HT-29 (cell line): ENCODE data around the gene TGFB2. TPM values are rescaled to one million over a fixed set of nuclear protein-coding genes. Genes with fewer than 3 reads are reported as not detected.
A peak's percentile ranks its signal among the peaks of the same experiment; 100 is the strongest.
"Not testable (repeated sequence)": the region's sequence is repeated elsewhere in the genome, so short reads cannot be mapped to it uniquely, and the experiment has no call there.

ENCODE experiments used
- DNase-seq: peaks from one replicate; pipeline ENCODE4 v3.0.0-alpha.2; 2015; ENCODE audit warnings: low spot score
- total RNA-seq: library from RNA; depleted of rRNA; stranded (reverse); fragments of >200 nt; shearing (Covaris generic); gene quantifications from 2 replicates; pipeline ENCODE4 v1.2.3, GENCODE V29; 2014; rRNA removed

TGFB2 gene
- total RNA-seq = 2.3 and 2.5 TPM in 2 replicates

DNA sequence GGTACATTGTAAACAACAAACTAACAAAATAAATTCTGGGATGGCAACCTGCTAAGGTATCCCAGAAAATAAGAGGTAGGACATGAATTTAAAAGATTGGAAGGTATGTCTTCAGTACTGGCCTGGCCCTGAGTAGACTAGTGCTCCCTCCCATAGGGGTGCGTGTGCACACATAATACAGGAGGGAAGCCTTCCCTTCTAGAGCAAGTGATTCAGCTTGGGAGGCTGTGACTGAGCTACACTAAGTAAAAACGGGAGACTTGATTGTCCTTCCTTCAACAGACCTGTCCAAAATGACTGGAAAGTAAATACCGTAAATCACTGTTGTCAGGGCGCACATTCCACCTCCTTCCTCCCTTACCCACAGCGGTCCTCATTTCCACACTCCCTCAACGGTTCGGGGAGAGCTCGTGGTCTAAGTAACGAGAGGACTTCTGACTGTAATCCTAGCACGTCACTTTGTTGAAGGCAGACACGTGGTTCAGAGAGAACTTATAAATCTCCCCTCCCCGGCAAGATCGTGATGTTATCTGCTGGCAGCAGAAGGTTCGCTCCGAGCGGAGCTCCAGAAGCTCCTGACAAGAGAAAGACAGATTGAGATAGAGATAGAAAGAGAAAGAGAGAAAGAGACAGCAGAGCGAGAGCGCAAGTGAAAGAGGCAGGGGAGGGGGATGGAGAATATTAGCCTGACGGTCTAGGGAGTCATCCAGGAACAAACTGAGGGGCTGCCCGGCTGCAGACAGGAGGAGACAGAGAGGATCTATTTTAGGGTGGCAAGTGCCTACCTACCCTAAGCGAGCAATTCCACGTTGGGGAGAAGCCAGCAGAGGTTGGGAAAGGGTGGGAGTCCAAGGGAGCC is at the start of gene TGFB2:
Gene TGFB2 (plus strand): TSS at position 523 of the 859 bp plus-strand sequence. CDS start 1,366 bp downstream, outside the sequence.
- DNase-seq = peak; percentile 83

DNA sequence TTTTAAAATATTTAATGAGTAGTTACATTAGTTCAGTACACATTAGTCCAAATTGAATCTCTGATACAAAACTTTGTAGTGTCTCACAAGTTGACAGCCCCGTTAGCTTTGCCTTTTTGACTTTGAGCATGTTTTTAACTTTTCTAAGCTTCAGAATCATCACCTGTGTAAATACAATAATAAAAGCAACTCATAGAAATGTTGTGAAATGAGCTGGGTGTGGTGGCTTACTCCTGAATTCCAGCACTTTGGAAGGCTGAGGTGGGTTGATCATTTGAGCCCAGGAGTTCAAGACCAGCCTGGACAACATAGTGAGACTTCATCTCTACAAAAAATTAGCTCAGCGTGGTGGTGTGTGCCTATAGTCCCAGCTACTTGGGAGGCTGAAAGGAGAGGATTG is 49.0 kb upstream of the TGFB2 start:
- DNase-seq = no peak

DNA sequence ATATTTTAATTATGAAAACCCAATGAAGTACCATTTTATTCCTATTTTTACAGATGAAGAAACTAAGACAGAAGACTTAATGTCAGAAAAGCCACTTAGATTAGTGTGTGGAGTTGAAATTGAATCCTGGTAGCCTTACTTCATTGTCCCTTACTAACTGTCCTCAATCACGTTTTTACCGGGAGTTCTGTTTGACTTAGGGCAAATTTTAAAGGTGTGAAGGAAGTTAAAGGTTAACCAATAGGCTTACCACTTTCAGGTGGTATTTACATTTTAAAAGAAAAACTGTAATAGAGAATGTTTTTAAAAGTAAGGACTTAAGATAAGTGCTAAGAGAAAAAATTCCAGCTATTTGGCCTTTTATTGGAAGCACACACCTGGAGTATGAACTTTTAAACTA is 47.7 kb upstream of the TGFB2 start:
- no peak for DNase-seq

DNA sequence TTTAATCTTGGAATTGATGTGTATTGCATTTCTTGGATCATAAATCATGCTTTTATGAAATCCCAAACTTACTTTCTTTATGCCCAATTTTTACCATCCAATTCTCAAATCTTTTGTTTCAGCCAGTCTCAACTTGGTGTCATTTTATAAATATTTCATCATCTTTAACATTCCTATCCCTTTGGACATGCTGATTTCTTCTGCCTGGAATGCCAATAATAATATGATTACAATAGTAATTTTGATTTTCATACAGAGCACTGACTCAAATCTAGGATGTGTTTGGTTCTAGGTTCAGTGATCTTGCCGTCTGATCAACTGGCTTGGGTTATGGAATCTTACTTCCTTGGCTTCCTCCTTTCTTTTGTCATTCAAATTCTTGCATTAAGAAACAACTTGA is 47.3 kb upstream of the TGFB2 start:
- DNase-seq = no peak

DNA sequence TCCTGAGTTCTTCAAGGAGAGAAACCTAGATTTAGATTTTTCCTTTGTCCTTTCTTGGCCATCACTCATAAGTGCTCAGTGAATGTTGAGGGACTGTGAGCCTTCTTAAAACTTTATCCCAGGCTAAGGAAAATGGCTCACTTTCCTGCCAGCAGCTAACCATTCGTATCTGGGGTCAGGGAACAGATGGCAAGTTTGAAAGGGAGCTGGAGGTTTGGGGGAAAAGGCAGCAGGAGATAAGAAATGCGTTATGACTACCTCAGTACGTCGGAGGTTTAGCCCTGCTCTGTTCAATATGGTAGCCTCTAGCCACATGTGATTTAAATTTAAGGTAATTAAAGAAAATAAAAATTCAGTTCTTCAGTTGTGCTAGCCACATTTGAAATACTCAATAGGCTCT is 46.7 kb upstream of the TGFB2 start:
- DNase-seq = no peak

DNA sequence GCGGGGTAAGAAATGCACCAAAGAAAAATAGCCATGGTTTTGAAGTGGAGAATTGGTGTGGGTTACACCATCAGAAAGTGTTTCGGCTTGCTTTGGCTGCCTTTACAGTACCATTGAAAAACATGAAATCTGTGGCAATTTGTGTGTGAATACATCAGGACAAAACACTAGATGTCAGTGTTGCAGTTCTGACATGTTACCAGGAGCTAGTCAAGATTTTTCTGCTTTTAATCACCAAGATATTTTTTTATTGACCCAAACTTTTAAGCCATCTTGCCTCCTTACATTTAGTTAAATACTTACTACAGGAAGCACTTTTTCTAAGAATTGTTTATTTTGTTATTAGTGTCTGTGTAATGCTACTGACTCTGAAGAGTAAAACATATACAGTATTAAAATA is 45.7 kb upstream of the TGFB2 start:
- DNase-seq = peak; percentile 55

DNA sequence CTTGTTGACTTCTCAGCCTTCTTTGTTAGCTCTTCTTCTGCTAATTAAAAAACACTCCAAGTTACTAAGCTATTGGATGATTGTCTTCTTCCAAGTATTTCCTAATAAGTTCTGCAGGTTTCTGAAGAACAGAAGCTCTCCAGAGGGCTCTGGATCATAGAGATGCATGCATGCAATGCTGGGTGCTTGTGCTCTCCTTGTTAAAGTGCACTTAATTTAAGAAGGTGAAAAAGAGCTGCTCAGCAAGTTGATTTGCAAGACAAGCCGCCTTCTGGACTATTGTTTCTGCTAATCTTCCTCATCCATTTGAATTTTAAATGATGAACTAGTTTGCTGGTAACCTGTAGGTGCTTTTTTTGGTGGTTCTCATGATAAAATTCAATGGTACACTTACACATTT is 43.9 kb upstream of the TGFB2 start:
- DNase-seq = no peak

DNA sequence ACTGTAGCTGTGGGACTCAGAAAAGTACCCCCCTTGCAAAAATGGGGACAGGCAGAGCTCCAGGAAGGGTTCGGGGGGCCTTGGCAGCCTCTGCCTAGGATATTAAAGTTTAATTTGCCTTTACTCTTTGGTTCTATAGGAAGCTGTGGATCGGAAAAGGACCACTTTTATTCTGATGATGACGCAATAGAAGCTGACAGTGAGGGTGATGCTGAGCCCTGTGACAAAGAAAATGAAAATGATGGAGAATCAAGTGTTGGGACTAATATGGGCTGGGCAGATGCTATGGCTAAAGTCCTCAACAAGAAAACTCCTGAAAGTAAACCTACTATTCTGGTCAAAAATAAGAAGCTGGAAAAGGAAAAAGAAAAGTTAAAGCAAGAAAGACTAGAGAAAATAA is 43.0 kb upstream of the TGFB2 start:
- no peak for DNase-seq

DNA sequence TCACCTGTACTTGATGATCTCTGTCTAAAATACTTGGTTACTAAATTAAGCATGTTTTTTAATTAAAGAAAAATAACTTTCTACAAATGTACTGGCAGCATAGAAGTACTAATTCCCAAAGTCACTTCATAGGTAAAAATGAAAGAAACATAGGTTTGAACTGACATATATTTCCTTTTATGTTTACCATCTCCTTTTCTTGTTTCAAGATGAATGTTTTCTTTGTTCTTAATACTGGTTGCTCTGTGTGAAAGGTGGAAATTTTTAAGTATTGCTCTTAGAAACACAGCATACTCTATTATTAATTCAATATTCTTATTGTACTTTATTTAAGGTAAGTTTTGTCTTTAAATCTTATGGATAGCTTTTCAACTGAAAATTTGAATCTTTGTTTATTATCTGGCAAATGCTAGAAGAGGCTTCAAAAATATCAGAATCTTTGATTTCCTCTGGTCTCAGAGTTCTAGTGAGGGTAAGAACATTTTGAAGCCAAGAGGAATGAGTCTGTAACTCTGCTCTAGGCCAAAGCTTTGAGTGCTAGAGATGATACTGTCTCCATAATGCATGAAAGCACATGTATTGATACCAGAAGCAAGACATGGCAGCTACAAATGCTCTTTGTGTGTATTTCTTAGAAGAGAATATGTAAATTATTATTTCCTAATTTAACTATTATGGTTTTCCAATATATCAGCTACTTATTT is 41.8 kb upstream of the TGFB2 start:
- no peak for DNase-seq

DNA sequence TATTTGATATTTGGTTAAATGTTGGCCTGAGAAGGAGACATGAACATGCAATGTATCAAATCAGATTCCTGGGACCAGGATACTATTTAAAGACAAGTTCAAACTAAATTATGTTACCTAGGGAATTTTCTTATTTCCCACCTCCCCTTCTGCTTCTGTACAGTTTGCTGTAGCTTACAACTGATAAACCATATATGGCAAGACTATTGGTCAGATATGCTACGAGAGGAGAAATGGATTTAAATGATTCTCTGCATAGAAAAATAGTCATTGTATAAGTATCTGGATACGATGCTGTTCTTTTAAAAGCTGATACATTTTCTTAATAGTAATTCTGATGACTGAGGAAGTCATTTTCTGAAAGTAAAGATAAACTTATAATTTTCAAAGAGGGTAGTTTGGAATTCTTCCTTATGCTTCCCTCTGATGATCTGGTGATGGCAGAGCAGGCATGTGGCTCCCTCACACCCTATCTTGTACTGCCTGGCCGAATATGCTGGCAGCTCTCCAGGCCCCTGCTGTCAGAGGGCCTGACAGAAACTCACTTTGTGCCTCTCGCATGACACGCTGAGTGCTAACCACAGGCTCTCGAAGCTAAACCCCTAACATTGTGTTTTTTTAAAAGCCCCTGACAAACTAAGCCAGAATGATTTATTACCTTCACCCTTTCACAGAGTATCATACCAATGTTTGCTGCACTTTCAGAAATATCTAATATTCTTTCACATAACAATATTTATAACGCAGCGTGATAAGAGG is 40.7 kb upstream of the TGFB2 start:
- no peak for DNase-seq

DNA sequence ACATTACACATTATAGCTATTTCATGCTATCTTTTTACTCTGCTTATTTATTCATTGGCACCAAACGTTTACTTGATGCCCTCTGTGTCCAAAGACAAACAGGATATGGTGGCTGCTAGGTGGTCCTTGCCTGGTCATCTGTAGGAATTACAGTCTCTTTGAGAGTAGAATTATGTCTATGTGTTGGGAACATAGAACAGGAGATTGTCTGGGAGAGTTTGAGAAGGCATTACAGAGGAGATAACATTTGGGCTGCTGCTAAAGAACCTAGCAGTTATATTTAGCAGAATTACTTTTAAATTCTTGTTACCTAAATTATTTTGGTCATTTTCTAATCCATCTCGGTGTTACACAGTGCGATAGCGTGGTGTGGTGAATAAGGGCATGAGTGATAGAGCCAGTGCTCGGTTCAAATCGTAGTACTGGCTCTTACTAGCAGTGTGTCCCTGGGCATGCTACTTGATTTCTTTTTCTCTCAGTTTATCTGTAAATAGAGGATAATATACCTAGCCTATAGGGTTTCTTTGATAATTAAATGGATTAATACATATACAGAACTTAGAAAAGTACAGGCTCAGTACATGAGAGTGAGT is 39.6 kb upstream of the TGFB2 start:
- DNase-seq = no peak

DNA sequence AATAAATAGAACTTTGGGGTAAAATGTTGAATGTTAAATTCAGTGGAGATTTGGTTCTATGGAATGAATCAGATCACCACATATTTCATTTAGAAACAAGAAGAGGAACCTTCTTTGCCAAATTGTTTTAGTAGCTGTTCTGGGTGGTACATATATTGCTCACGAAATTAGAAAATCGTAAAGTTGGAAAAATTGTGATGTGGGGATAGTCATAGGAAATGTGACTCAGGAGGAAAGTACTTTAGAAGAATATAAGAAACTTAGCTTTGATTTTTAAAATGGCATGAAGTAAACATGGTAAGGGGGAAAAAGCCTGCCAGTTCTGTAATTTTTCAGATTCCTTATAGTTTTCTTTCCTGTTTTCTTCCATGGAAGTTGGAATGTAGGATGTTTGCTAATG is 32.6 kb upstream of the TGFB2 start:
- no peak for DNase-seq

DNA sequence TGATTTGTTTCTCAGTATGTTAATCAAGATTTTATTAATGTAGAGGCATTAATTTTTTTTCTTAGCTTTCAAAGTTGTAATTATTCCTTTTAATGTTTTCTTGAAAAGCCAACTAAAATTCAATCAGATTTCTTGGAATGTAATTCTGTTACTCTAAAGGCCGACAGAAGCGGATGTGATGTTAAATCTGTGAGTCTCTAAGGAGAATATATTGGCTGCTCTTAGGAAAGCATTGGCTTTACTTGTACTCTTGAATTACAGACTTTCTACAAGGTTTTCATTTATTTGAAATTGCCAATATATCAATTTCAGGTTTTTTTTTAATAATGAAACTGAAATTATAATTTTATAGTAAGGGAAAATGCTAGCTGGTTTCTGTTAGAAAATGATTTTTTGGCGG is 30.8 kb upstream of the TGFB2 start:
- DNase-seq = no peak

DNA sequence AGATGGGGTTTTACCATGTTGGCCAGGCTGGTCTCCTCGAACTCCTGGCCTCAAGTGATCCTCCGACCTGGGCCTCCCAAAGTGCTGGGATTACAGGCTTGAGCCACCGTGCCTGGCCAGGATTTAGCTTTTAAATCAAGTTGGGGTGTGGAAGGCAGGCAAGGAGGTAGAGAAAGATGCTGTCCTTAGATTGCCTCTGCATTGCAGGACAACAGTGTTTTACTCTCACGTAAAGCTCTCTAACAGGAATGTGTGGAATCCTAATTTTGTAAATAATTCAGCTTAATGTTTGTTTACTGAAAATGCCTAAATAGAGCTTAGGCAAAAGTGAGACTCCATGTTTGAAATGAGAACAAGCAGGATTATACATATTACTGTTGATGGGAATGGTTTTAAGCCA is 29.5 kb upstream of the TGFB2 start:
- no peak for DNase-seq

DNA sequence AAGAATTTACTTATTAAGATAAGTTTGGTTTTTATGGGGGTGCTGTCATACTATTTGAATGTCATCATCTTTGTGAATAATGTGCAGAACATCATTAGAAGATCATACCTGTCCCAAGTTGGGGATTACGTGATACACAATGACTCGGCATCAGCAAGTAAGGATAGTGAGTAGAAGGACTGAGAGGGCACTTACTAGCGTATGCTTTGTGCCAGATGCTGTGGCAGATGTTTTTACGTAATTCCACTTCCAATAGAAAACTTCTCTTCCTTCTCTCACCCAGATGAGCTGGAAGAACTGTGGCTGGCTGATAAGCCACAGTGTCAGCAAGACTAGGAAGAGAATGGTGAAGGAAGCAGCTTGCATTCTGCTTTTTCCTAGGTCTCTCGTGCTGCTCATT is 28.1 kb upstream of the TGFB2 start:
- DNase-seq = no peak

DNA sequence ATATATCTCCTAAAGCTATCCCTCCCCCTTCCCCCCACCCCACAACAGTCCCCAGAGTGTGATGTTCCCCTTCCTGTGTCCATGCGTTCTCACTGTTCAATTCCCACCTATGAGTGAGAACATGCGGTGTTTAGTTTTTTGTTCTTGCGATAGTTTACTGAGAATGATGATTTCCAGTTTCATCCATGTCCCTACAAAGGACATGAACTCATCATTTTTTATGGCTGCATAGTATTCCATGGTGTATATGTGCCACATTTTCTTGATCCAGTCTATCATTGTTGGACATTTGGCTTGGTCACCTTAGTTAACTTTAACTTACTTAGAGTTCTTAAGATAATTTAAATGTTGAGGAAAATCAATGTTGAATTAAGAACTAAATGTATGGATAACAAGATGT is 25.0 kb upstream of the TGFB2 start:
- DNase-seq = not testable (repeated sequence)

DNA sequence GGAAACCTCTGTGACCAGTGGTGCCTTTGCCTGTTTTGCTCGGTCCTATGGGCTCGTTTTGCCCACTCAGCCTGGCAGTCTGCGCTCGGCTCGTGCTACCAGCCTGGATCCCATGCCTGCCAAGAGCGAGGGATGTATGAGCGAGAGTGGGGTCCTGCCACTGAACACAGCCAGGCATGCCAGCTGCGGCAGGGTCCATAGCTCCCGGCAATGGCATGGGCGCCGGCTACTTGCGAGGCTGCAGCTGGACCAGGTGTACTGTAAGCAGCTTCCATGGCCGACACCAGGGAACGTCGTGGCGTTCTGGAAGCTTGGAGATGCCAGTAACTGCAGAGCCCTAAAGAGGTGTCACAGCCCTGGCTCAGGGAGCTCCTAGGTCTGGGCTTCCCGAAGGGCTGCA is 22.4 kb upstream of the TGFB2 start:
- DNase-seq = no peak

DNA sequence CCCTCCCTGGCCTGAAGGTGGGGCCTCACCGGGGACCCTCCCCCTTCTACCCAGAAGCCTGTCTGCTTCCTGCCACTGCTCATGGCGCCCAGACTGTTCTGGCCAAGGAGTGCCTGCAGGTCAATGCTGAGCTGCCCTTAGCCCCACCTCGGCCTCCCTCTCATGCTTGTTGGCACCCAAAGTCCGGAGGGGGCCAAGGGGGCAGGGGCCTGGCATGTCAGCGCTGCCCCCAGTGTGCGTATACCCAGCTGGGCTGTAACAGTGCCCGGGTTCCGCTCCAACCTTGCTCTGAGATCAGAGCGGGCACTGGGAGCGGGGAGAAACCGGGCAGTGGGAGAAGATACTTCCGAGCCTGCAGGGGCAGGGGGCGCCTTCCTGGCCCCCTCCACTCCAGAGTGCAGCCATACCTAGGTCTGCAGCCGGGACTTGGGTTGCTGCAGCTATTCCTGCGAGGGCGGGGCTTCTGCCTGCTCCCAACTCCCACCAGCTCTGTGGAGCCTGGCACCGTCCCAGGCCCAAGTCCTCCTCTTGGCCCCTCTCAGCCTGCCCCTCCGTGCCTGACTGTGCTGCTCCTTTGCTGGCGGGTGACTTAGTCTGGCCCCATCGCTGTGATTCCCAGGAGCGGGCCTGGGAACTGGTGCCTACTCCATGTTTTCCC is 21.4 kb upstream of the TGFB2 start:
- no peak for DNase-seq

DNA sequence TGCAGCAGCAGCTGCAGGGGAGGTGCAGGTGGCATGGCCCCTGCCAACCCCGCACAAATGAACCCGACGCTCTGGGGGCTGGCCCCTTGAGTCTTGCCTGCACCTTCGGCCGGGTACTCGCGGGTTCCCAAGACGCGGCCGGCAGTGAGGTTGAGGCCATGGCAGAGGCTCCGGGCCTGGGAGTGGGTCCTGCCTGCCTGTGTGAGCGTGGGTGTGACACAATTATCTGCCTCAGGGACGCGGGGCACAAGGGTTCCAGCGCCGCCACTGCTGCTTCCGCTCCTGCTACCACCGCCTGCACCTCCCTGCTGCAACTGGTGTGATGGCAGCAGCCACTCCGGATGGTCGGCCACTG is 20.9 kb upstream of the TGFB2 start:
- no peak for DNase-seq

DNA sequence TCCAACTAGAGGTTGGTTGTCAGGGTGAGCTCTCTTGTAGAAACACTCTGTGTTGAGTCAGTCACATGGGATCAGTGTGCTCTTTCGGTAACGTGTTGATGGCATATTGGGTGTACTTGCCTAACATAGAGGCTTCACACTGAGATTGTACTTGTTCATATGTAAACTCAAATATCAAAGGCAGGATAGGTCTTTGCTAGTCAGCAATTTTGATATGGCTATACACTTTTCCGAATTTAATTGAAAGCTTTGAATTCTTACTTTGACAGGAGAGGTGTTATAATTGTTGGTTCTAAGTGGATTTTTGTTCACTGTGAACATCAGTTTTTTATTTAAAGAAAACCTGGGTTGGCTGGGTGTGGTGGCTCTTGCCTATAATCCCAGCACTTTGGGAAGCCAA is 16.4 kb upstream of the TGFB2 start:
- no peak for DNase-seq

DNA sequence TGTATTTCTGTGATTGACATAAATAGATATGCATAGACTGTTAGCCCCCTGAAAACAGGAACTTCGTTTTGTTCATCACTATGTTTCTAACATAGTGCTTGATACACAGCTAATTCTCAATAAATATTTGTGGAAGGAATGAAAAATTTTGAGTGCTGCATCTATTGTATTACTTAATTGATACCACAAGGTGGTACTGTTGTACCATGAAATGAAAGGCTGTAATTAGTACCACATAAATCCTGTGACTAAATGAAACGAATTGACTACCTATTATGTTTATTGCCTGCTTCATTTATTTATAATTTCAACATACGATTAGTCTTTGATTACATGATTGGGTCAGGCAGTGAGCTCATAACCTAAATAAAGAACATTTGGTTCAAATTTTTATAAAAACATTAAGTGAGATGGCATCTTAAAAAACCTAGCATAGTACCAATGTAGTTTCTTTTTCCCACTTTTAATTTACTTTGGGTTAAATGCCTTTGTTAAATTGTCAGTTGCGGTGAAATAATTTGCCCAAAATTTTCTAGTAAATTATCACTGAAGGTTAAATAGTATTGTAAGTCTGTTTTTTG is 15.0 kb upstream of the TGFB2 start:
- DNase-seq = peak; percentile 67
